GM23338 (cell line): ENCODE results near the gene MATN1. TPM values are rescaled to one million over a fixed set of nuclear protein-coding genes. Genes with fewer than 3 reads are reported as not detected.

Source experiments
- ATAC-seq: fragments of 200-7000 bp; cut with Tn5 transposase; 3 replicates; pipeline ENCODE4 v1.9.1; 2020
- DNase-seq: peaks from one replicate; pipeline ENCODE4 v3.0.0-alpha.2; 2015; ENCODE audit warnings: low spot score
- H2AFZ ChIP-seq: fragments of 200-600 bp; sonication (generic); 2 replicates; pipeline ENCODE4 v1.8.0; 2016; ENCODE audit warnings: antibody characterized with exemption, mild to moderate bottlenecking, moderate library complexity
- H3F3A ChIP-seq: fragments of 200-600 bp; sonication (generic); replicated peaks from 2 replicates; pipeline ENCODE4 v1.8.0; 2017; ENCODE audit warnings: antibody characterized with exemption, mixed run types, low read depth
- H3K27ac ChIP-seq: fragments of 200-600 bp; sonication (generic); 2 replicates; pipeline ENCODE4 v1.6.1; 2016; ENCODE audit warnings: low read depth
- H3K27me3 ChIP-seq: fragments of 200-600 bp; sonication (generic); 2 replicates; pipeline ENCODE4 v1.8.0; 2016; ENCODE audit warnings: mild to moderate bottlenecking, mixed run types, moderate library complexity; ENCODE audit not compliant: insufficient read depth
- H3K36me3 ChIP-seq: fragments of 200-600 bp; sonication (generic); 2 replicates; pipeline ENCODE4 v1.8.0; 2016; ENCODE audit warnings: mild to moderate bottlenecking; ENCODE audit not compliant: insufficient read depth
- H3K4me1 ChIP-seq: fragments of 200-600 bp; sonication (generic); 2 replicates; pipeline ENCODE4 v1.8.0; 2016; ENCODE audit warnings: mild to moderate bottlenecking, moderate library complexity; ENCODE audit not compliant: insufficient read depth
- H3K4me2 ChIP-seq: fragments of 200-600 bp; sonication (generic); 2 replicates; pipeline ENCODE4 v1.7.1; 2017; ENCODE audit warnings: mixed run types
- H3K4me3 ChIP-seq: fragments of 200-600 bp; sonication (generic); 2 replicates; pipeline ENCODE4 v1.6.1; 2016; ENCODE audit warnings: mixed run types
- H3K79me2 ChIP-seq: fragments of 200-600 bp; sonication (generic); replicated peaks from 2 replicates; pipeline ENCODE4 v1.8.0; 2017; ENCODE audit warnings: mild to moderate bottlenecking; ENCODE audit not compliant: insufficient read depth
- H3K9me2 ChIP-seq: fragments of 200-600 bp; sonication (generic); 2 replicates; pipeline ENCODE4 v1.8.0; 2017; ENCODE audit not compliant: insufficient read depth
- H4K20me1 ChIP-seq: fragments of 200-600 bp; sonication (generic); replicated peaks from 2 replicates; pipeline ENCODE4 v1.8.0; 2017; ENCODE audit warnings: mild to moderate bottlenecking; ENCODE audit not compliant: insufficient read depth
- H3K27ac Mint-ChIP-seq: 2 replicates; pipeline ENCODE4 v1.8.0; 2020; ENCODE audit warnings: inconsistent platforms, mild to moderate bottlenecking, moderate library complexity, mixed read lengths
- H3K27me3 Mint-ChIP-seq: 3 replicates; pipeline ENCODE4 v1.8.0; 2022; ENCODE audit warnings: low read depth, mild to moderate bottlenecking, moderate library complexity, mixed read lengths, inconsistent platforms; ENCODE audit not compliant: insufficient read depth, poor library complexity
- H3K36me3 Mint-ChIP-seq: 3 replicates; pipeline ENCODE4 v1.8.0; 2021; ENCODE audit warnings: low read depth, mild to moderate bottlenecking, inconsistent platforms, moderate library complexity, mixed read lengths
- H3K4me1 Mint-ChIP-seq: 3 replicates; pipeline ENCODE4 v1.8.0; 2020; ENCODE audit warnings: mild to moderate bottlenecking, inconsistent platforms, mixed read lengths
- H3K4me3 Mint-ChIP-seq: 3 replicates; pipeline ENCODE4 v1.8.0; 2021; ENCODE audit warnings: moderate library complexity, mild to moderate bottlenecking, inconsistent platforms, mixed read lengths
- H3K9me3 Mint-ChIP-seq: 3 replicates; pipeline ENCODE4 v1.8.0; 2020; ENCODE audit warnings: moderate library complexity, mild to moderate bottlenecking, inconsistent platforms, mixed read lengths
- CTCF ChIP-seq, 2 experiments: fragments of 200-600 bp in 1 of 2; sonication (generic) in 1 of 2; conservative IDR thresholded peaks; 2 replicates each; pipeline versions ENCODE4 v1.5.1 to v1.6.1; 2016 to 2017; ENCODE audit warnings: antibody characterized with exemption in 2 of 2, low read depth in 2 of 2, mild to moderate bottlenecking in 2 of 2, moderate library complexity in 1 of 2
- ETS1 ChIP-seq: IDR thresholded peaks from 2 replicates; pipeline ENCODE4 v1.6.1; 2016; ENCODE audit warnings: antibody characterized with exemption
- NANOG ChIP-seq: IDR thresholded peaks from 2 replicates; pipeline ENCODE4 v1.6.1; 2016; ENCODE audit warnings: antibody characterized with exemption, borderline replicate concordance
- POLR2AphosphoS5 ChIP-seq: IDR thresholded peaks from 2 replicates; pipeline ENCODE4 v1.6.1; 2016; ENCODE audit warnings: antibody characterized with exemption, low read depth
- REST ChIP-seq: IDR thresholded peaks from one replicate; pipeline ENCODE4 v1.6.1; 2018; ENCODE audit warnings: antibody characterized with exemption; ENCODE audit not compliant: unreplicated experiment
- ZNF114 ChIP-seq: fragments of 250-450 bp; sonication (Bioruptor Pico); IDR thresholded peaks from 2 replicates; pipeline ENCODE4 v1.5.0; 2020; ENCODE audit warnings: mild to moderate bottlenecking, moderate library complexity
- ZNF462 ChIP-seq: fragments of 250-450 bp; sonication (Bioruptor Pico); IDR thresholded peaks from 2 replicates; pipeline ENCODE4 v1.5.0; 2020; ENCODE audit warnings: mild to moderate bottlenecking, moderate library complexity
- polyA plus RNA-seq: library from polyadenylated mRNA; unstranded; fragments of >200 nt; fragmentation: Nextera tagmentation; extraction: Ambion mirVana; gene quantifications from 2 replicates; pipeline ENCODE4 v1.2.1, GENCODE V29; 2016
- total RNA-seq: library from RNA; depleted of rRNA; stranded (reverse); fragments of >200 nt; shearing (Covaris generic); gene quantifications from 2 replicates; pipeline ENCODE4 v1.2.3, GENCODE V29; 2014

Gene MATN1
- total and polyA plus RNA-seq, 2 experiments from 2014 or later: 0.08 to 0.31 TPM

GRCh38 chr1:30742963-30743559 lies 19.7 kb upstream of the MATN1 start:
- Histone ChIP-seq H3K27me3 (no peaks in the 10 kb centered on the region), H3K4me2 (no peak overlapping the region), H3K4me3 (no peak overlapping the region), H3K9me2 (no peaks in the 10 kb centered on the region), H4K20me1 (no peaks in the 10 kb centered on the region), H2AFZ (no peak overlapping the region), H3K79me2 (no peaks in the 10 kb centered on the region), H3F3A (no peaks in the 10 kb centered on the region), H3K4me1 (no peaks in the 10 kb centered on the region), H3K36me3 (no peaks in the 10 kb centered on the region), H3K27ac (no peak overlapping the region)
- Mint-ChIP-seq H3K27ac (no peak overlapping the region), H3K36me3 (no peaks in the 10 kb centered on the region), H3K27me3 (peaks cover 19% of the 10 kb centered on the region), H3K9me3 (peaks cover 4% of the 10 kb centered on the region; the same call in 1 of the 3 replicates), H3K4me3 (no peak overlapping the region), H3K4me1 (peaks cover 16% of the 10 kb centered on the region)
- TF ChIP-seq POLR2AphosphoS5 (no peak), ETS1 (no peak), NANOG (no peak)
- DNase-seq: no peak
- ATAC-seq: no peak

GRCh38 chr1:30742300-30742962 lies 19.0 kb upstream of the MATN1 start:
- ATAC-seq (no peak), DNase-seq (no peak)
- H4K20me1 ChIP-seq: no peaks in the 10 kb centered on the region
- no peaks in the 10 kb centered on the region for H3K4me1 ChIP-seq
- H3K36me3 ChIP-seq: no peaks in the 10 kb centered on the region
- H3F3A ChIP-seq: no peaks in the 10 kb centered on the region
- no peak overlapping the region for H3K4me2 ChIP-seq
- no peaks in the 10 kb centered on the region for H3K79me2 ChIP-seq
- H3K4me3 ChIP-seq: no peak overlapping the region
- H3K4me3 Mint-ChIP-seq: no peak overlapping the region
- H3K27me3 ChIP-seq: no peaks in the 10 kb centered on the region
- H3K9me2 ChIP-seq: no peaks in the 10 kb centered on the region
- H3K27me3 Mint-ChIP-seq: peaks cover 14% of the 10 kb centered on the region
- H3K36me3 Mint-ChIP-seq: no peaks in the 10 kb centered on the region
- H3K9me3 Mint-ChIP-seq: peaks cover 4% of the 10 kb centered on the region; the same call in 1 of the 3 replicates
- H3K27ac ChIP-seq: no peak overlapping the region
- H3K4me1 Mint-ChIP-seq: peaks cover 14% of the 10 kb centered on the region
- no peak overlapping the region for H3K27ac Mint-ChIP-seq
- no peak overlapping the region for H2AFZ ChIP-seq
- TF ChIP-seq NANOG: no peak
- no peak for TF ChIP-seq REST
- no peak for TF ChIP-seq CTCF (conservative IDR thresholded peaks at IDR 0.05; ENCODE audit: low read depth in 2 of 2)
- no peak for TF ChIP-seq ZNF114 (CRISPR knock-in tag)
- TF ChIP-seq ZNF462 (CRISPR knock-in tag): no peak
